Adrenal gland (tissue), 12 donors: ENCODE results near the gene EYA3. TPM values are rescaled to one million over a fixed set of nuclear protein-coding genes. Genes with fewer than 3 reads are reported as not detected.

Experiments used
- DNase-seq, 7 donors: peaks; one replicate each; pipeline ENCODE4 v3.0.0-alpha.2; 2019 to 2020
- H3K27ac ChIP-seq, 5 donors: fragments of 200-600 bp; sonication (generic) in 4 of 5; 1 replicate in 3 of 5; 2 replicates in 2 of 5; pipeline versions ENCODE4 v1.5.1 to v1.8.0; 2016 to 2020; ENCODE audit warnings: mild to moderate bottlenecking in 1 of 5
- H3K27me3 ChIP-seq: fragments of 200-600 bp; 2 replicates; pipeline ENCODE4 v1.8.0; 2021
- H3K36me3 ChIP-seq, 2 donors: fragments of 200-600 bp; replicated peaks in 1 of 2; 1 replicate in 1 of 2; 2 replicates in 1 of 2; pipeline versions ENCODE4 v1.5.1 to v1.8.0; 2018 to 2022
- H3K4me1 ChIP-seq, 2 donors: fragments of 200-600 bp; replicated peaks in 1 of 2; 1 replicate in 1 of 2; 2 replicates in 1 of 2; pipeline versions ENCODE4 v1.5.1 to v1.8.0; 2018 to 2021
- H3K4me3 ChIP-seq, 4 donors: fragments of 200-600 bp; sonication (generic) in 3 of 4; one replicate each; pipeline ENCODE4 v1.5.1; 2016 to 2018
- H3K9me3 ChIP-seq, 3 donors: fragments of 200-600 bp; sonication (generic) in 1 of 3; replicated peaks in 1 of 3; 1 replicate in 2 of 3; 2 replicates in 1 of 3; pipeline versions ENCODE4 v1.5.1 to v1.8.0; 2016 to 2021
- POLR2A ChIP-seq, 2 donors: fragments of 450-650 bp; IDR thresholded peaks; one replicate each; pipeline ENCODE4 v1.6.1; 2017; ENCODE audit warnings: antibody characterized with exemption in 2 of 2, mild to moderate bottlenecking in 2 of 2, moderate library complexity in 1 of 2
- WGBS, 4 donors: extraction: QIAGEN DNeasy Blood & Tissue Kit in 2 of 4; methylation state at CpG; one replicate each; pipeline versions ENCODE4 v1.1.5 to v1.1.7; 2013 to 2017; 5-methylcytosine and 5-hydroxymethylcytosine counted together
- intact Hi-C, 2 donors: fragments of 100-400 bp; cut with DNase I; formaldehyde crosslinking; loops; one replicate each; pipeline versions ENCODE4 v1.14.1 to v1.15.0; 2022 to 2023
- polyA plus RNA-seq, 3 donors: library from polyadenylated mRNA; stranded (reverse); fragments of 200-250 nt in 2 of 3; fragments of 350-450 nt in 1 of 3; fragmentation: Illumina TruSeq in 1 of 3; extraction: RNeasy Lipid Tissue Mini Kit (QIAGEN cat#74804) in 1 of 3; gene quantifications; one replicate each; pipeline ENCODE4 v1.2.3, GENCODE V29; 2013 to 2014
- total RNA-seq, 9 donors: library from RNA; depleted of rRNA in 4 of 9; stranded (reverse); fragments of >200 nt in 4 of 9; fragments of 120-200 nt in 1 of 9; fragmentation: NEBNext Ultra II Directional in 1 of 9; extraction: Animal tissue kit (Norgen Biotek cat#: 25700) in 1 of 9; gene quantifications; one replicate each; pipeline versions ENCODE4 v1.1.0 to v1.2.4, GENCODE V29; 2013 to 2023
- TF ChIP-seq, protein P1 (sequence below), 6 experiments: fragments of 450-650 bp in 4 of 6; fragments of 200-600 bp in 2 of 6; sonication (generic) in 1 of 6; IDR thresholded peaks; 1 replicate in 5 of 6; 2 replicates in 1 of 6; pipeline versions ENCODE4 v1.5.1 to v1.8.0; 2016 to 2021; ENCODE audit warnings: antibody characterized with exemption in 6 of 6, mild to moderate bottlenecking in 2 of 6, moderate library complexity in 1 of 6
- donor health status: healthy with polysubstance abuse.
- donor health status: Bipolar disorder and iron deficiency.
- donor health status: DM: yes; HTN: yes; CAD: no.
- donor health status: DM: no; HTN: no; CAD: no.
- donor health status: DM: no; HTN: no; CAD: no.
- donor health status: DM: yes; HTN: yes; CAD: no.

The EYA3 gene
- total and polyA plus RNA-seq, 12 donors, result 4.3 to 28.9 (median 14.3) TPM

DNA sequence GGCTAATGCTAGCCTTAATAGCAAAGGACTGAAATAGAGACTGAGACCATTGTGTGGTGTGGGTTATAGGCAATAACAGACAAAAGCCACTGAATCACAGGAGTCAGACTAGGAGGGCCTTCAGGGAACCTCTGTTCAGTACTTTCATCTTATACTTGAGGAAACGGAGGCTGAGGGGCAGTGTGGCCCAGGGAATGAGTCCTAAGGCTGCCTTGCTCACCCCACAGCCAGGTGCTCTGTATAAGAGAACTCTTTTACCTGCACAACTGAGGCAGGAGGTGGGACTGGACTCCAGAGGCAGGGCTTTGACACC is 150.9 kb downstream of the EYA3 start:
- Histone ChIP-seq H3K36me3 (no peaks in the 10 kb centered on the region), H3K4me1 (no peaks in the 10 kb centered on the region), H3K27me3 (peaks cover 4% of the 10 kb centered on the region), H3K27ac (no peak overlapping the region), H3K9me3 (no peaks in the 10 kb centered on the region), H3K4me3 (no peak overlapping the region)
- 44 to 75% (median 64%) methylated on average over 1 of the region's 1 CpG for WGBS, 4 donors
- no peak for DNase-seq
- TF ChIP-seq POLR2A (IDR thresholded peaks at IDR 0.05), result no peak
- TF ChIP-seq, protein P1, sequence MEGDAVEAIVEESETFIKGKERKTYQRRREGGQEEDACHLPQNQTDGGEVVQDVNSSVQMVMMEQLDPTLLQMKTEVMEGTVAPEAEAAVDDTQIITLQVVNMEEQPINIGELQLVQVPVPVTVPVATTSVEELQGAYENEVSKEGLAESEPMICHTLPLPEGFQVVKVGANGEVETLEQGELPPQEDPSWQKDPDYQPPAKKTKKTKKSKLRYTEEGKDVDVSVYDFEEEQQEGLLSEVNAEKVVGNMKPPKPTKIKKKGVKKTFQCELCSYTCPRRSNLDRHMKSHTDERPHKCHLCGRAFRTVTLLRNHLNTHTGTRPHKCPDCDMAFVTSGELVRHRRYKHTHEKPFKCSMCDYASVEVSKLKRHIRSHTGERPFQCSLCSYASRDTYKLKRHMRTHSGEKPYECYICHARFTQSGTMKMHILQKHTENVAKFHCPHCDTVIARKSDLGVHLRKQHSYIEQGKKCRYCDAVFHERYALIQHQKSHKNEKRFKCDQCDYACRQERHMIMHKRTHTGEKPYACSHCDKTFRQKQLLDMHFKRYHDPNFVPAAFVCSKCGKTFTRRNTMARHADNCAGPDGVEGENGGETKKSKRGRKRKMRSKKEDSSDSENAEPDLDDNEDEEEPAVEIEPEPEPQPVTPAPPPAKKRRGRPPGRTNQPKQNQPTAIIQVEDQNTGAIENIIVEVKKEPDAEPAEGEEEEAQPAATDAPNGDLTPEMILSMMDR (IDR thresholded peaks at IDR 0.05), result no peak
- intact Hi-C loops, result no loop called here

GRCh38 chr1:27936370-27936769 is 152.0 kb downstream of the EYA3 start:
- no peak overlapping the region for H3K27ac ChIP-seq
- WGBS, 4 donors, result 46 to 80% (median 64%) methylated on average over 5 of the region's 5 CpGs
- intact Hi-C loops, result no loop called here

DNA sequence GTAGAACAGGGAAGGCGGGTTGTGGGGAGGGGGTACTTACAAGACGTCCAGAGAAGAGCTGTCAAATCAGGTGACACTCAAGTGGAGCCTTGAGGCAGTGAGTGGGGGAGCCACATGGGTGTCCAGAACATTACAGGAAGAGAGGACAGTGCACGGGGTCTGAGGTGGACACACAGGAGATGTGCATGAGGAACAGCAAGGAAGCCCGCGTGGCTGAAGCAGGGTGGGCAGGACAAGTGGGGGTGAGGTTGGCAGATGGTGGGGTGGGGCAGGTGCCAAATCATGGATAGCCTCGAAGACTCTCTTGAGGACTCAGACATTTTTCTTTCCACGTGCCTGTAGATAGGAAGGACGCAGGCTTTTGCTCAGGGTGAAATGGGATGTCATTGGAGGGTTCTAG is 152.7 kb downstream of the EYA3 start:
- Histone ChIP-seq H3K4me3 (no peak overlapping the region), H3K27me3 (peaks cover 4% of the 10 kb centered on the region), H3K4me1 (no peaks in the 10 kb centered on the region), H3K36me3 (no peaks in the 10 kb centered on the region), H3K9me3 (no peaks in the 10 kb centered on the region), H3K27ac (no peak overlapping the region)
- TF ChIP-seq, protein P1 (IDR thresholded peaks at IDR 0.05), result no peak
- no peak for TF ChIP-seq POLR2A (IDR thresholded peaks at IDR 0.05)
- WGBS, 4 donors, result 45 to 67% (median 61%) methylated on average over 8 of the region's 8 CpGs
- intact Hi-C loops, result no loop called here
- DNase-seq, result no peak

More at GRCh38 chr1:27936370-27936769, 152.0 kb downstream of the EYA3 start:
- no peaks in the 10 kb centered on the region for H3K4me1 ChIP-seq
- H3K4me3 ChIP-seq, result no peak overlapping the region
- peaks cover 4% of the 10 kb centered on the region for H3K27me3 ChIP-seq
- no peaks in the 10 kb centered on the region for H3K36me3 ChIP-seq
- no peak for DNase-seq
- no peaks in the 10 kb centered on the region for H3K9me3 ChIP-seq
- no peak for TF ChIP-seq POLR2A (IDR thresholded peaks at IDR 0.05)
- TF ChIP-seq, protein P1 (IDR thresholded peaks at IDR 0.05), result no peak

GRCh38 chr1:27934818-27935549 is 153.4 kb downstream of the EYA3 start, which contains the start of gene SMPDL3B:
Gene SMPDL3B (plus strand): TSS chr1:27935000. CDS start chr1:27935184, 184 bp downstream.
- 4 to 10% (median 5%) methylated on average over 13 to 16 of the region's 16 CpGs for WGBS, 4 donors
- Histone ChIP-seq H3K27me3 (peaks cover 4% of the 10 kb centered on the region), H3K4me1 (no peaks in the 10 kb centered on the region), H3K4me3 (no peak within 1 kb of the TSS), H3K9me3 (no peaks in the 10 kb centered on the region), H3K27ac (no peak within 1 kb of the TSS), H3K36me3 (no peaks in the 10 kb centered on the region)
- TF ChIP-seq, protein P1 (IDR thresholded peaks at IDR 0.05), result no peak
- TF ChIP-seq POLR2A (IDR thresholded peaks at IDR 0.05), result no peak
- no peak for DNase-seq
- intact Hi-C loops, result no loop called here
